Heart right ventricle (tissue), 16 donors: ENCODE measurements around the gene MICAL3. TPM values are rescaled to one million over a fixed set of nuclear protein-coding genes. Genes with fewer than 3 reads are reported as not detected.

Experiments used
- ATAC-seq, 8 donors: fragments of 200-7000 bp; cut with Tn5 transposase; one replicate each; pipeline ENCODE4 v1.9.1; 2020; ENCODE audit warnings: mild to moderate bottlenecking in 8 of 8, moderate library complexity in 8 of 8, moderate number of reproducible peaks in 1 of 8
- DNase-seq, 2 donors: peaks; one replicate each; pipeline ENCODE4 v3.0.0-alpha.2; 2020
- H3K27ac ChIP-seq, 10 donors: fragments of 200-600 bp; sonication (generic) in 2 of 10; one replicate each; pipeline versions ENCODE4 v1.5.0 to v1.8.0; 2020 to 2022; ENCODE audit warnings: mild to moderate bottlenecking in 3 of 10
- H3K27me3 ChIP-seq, 7 donors: fragments of 200-600 bp; one replicate each; pipeline ENCODE4 v1.8.0; 2021 to 2022; ENCODE audit warnings: mild to moderate bottlenecking in 2 of 7
- H3K36me3 ChIP-seq, 9 donors: fragments of 200-600 bp; sonication (generic) in 1 of 9; one replicate each; pipeline versions ENCODE4 v1.5.0 to v1.8.0; 2020 to 2022; ENCODE audit warnings: mild to moderate bottlenecking in 2 of 9
- H3K4me1 ChIP-seq, 9 donors: fragments of 200-600 bp; sonication (generic) in 1 of 9; one replicate each; pipeline versions ENCODE4 v1.5.0 to v1.8.0; 2020 to 2022; ENCODE audit warnings: mild to moderate bottlenecking in 4 of 9
- H3K4me3 ChIP-seq, 10 donors: fragments of 200-600 bp; sonication (generic) in 2 of 10; one replicate each; pipeline versions ENCODE4 v1.5.0 to v1.8.0; 2020 to 2022; ENCODE audit warnings: mild to moderate bottlenecking in 7 of 10, moderate library complexity in 2 of 10
- H3K9me3 ChIP-seq, 11 donors: fragments of 200-600 bp in 10 of 11; sonication (generic) in 2 of 11; one replicate each; pipeline versions ENCODE4 v1.5.0 to v1.8.0; 2013 to 2022; ENCODE audit warnings: mild to moderate bottlenecking in 2 of 11, control low read depth in 1 of 11, moderate library complexity in 1 of 11
- WGBS, 2 donors: extraction: QIAGEN DNeasy Blood & Tissue Kit; methylation state at CpG; one replicate each; pipeline ENCODE4 v1.1.7; 2013; ENCODE audit warnings: inconsistent platforms in 1 of 2; 5-methylcytosine and 5-hydroxymethylcytosine counted together
- intact Hi-C, 10 donors: fragments of 100-400 bp; cut with DNase I; formaldehyde crosslinking; loops; one replicate each; pipeline versions ENCODE4 v1.11.1 to v1.14.2; 2022
- polyA plus RNA-seq, 2 donors: library from polyadenylated mRNA; stranded (reverse); fragments of 200-250 nt; gene quantifications; one replicate each; pipeline ENCODE4 v1.2.3, GENCODE V29; 2013
- total RNA-seq, 10 donors: library from RNA; stranded (reverse); fragmentation: NEBNext Ultra II Directional in 3 of 10; extraction: Animal tissue kit (Norgen Biotek cat#: 25700) in 3 of 10; gene quantifications; one replicate each; pipeline versions ENCODE4 v1.2.1 to v1.2.4, GENCODE V29; 2021 to 2023
- TF ChIP-seq, protein P1 (sequence below), 9 donors: fragments of 200-600 bp; sonication (generic) in 2 of 9; IDR thresholded peaks; one replicate each; pipeline versions ENCODE4 v1.5.0 to v1.8.0; 2021 to 2022; ENCODE audit warnings: antibody characterized with exemption in 9 of 9, mild to moderate bottlenecking in 5 of 9, moderate library complexity in 1 of 9
- donor health status: Arrhythmogenic right ventricular cardiomyopathy.
- donor health status: ischemic (EF 13 %, LVEDD 7.1; RV severe dilation, severe dysfunction).
- donor health status: healthy with polysubstance abuse.
- donor health status: DM: no; HTN: yes; CAD: no.
- donor health status: DM: no; HTN: no; CAD: no.
- donor health status: ischemic (EF 25% LVEDD 6.9; RV normal size, moderate dysfunction).
- donor health status: ischemic (EF 25% LVEDD 5.7; RV mildly dilated, moderate dysfunction).
- donor health status: healthy.
- donor health status: DM: yes; HTN: yes; CAD: no.
- donor health status: Ischemic cardiomyopathy.
- donor health status: ischemic (EF 35%, LVEDD 5.7; RV mildly dilated, moderate dysfunction).
- donor health status: nonischemic (EF 11% LVEDD 7.7; RV severe dilation, severe dysfunction).
- donor health status: DM: yes; HTN: yes; CAD: no.
- donor health status: PGD.
- donor health status: ischemic (EF 29% LVEDD 5.4; RV normal size, mild dysfunction).
- donor health status: nonischemic (EF 23%, LVEDD 6.1; RV moderate dilation, normal function).

MICAL3 gene
- total and polyA plus RNA-seq, 12 donors, result 13.2 to 137 (median 109) TPM

DNA sequence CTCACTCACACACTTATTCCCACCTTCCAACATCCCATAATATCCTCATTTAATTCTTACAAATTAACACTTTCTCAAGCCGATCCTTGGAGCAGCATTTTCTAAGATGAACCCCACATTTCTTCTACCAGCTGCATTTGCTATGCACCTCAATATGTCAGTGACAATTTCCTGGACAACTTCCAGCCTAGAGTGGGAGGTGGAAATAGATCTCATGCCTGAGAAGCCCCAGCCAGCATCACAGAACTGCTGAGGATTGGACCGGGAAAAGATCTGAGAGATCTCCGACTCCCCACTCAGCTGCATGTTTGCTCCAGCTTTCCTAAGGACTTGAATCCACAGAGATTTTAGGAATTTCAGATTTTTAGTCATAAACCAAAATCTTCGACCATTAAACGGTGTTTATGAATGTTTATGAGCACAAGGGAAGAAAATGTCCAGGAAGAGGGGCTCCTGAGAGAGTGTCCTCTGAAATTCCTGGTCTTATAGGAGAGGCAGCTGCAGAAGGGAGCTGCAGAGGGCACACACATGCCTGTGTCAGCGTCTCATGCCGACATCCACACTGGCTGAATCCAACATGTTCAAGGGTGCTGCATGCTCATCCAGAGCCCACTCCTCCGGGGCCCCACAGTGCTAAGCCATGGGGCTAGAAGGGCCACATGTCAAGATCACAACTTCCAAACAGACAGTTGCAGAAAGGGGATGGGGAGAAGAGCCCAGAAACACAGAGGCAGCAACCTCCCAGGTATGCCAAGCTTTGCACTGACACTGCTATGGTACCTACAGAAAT lies 68.6 kb downstream of the MICAL3 start:
- WGBS, 2 donors, result 52 to 59% methylated on average over 8 of the region's 8 CpGs
- no peak overlapping the region for H3K4me3 ChIP-seq
- no peaks in the 10 kb centered on the region for H3K9me3 ChIP-seq
- H3K36me3 ChIP-seq, result no peaks in the 10 kb centered on the region
- no peak for ATAC-seq
- peaks cover 1 to 53% (median 31%) of the 10 kb centered on the region in 9 donors for H3K4me1 ChIP-seq
- no peaks in the 10 kb centered on the region for H3K27me3 ChIP-seq
- intact Hi-C loops, result no loop called here
- TF ChIP-seq, protein P1, sequence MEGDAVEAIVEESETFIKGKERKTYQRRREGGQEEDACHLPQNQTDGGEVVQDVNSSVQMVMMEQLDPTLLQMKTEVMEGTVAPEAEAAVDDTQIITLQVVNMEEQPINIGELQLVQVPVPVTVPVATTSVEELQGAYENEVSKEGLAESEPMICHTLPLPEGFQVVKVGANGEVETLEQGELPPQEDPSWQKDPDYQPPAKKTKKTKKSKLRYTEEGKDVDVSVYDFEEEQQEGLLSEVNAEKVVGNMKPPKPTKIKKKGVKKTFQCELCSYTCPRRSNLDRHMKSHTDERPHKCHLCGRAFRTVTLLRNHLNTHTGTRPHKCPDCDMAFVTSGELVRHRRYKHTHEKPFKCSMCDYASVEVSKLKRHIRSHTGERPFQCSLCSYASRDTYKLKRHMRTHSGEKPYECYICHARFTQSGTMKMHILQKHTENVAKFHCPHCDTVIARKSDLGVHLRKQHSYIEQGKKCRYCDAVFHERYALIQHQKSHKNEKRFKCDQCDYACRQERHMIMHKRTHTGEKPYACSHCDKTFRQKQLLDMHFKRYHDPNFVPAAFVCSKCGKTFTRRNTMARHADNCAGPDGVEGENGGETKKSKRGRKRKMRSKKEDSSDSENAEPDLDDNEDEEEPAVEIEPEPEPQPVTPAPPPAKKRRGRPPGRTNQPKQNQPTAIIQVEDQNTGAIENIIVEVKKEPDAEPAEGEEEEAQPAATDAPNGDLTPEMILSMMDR (IDR thresholded peaks at IDR 0.05), result no peak
- no peak for DNase-seq
- no peak overlapping the region for H3K27ac ChIP-seq

DNA sequence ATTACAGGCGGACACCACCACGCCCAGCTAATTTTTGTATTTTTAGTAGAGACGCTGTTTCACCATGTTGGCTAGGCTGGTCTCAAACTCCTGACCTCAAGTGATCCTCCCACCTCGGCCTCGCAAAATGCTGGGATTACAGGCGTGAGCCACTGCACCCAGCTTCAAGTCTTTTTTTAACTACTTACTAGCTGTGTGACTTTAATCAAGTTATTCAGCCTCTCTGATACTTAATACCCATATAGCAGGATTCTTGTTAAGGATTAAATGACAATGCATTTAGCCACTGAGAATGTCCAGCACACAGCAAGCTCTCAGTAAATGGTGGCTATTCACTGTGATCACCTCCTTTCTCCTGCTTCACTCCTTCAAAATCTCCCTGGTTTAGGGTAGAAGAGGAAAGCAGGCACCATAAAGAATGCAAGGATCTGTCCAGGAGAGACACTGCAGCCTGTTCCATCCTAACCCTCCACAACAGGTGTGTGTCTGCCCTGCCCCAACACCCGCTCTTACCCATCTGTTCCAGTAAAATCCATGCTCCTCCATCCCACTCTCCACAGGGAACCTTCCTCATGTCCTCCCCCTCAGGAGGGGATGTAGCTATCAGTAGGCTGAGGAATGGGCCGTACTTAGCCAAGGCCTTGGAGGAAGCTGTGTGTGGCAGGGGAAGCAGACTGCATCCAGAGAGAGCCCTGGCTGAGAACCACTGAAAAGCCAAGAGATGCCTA lies 69.3 kb downstream of the MICAL3 start:
- no peak for DNase-seq
- Histone ChIP-seq H3K27ac (no peak overlapping the region), H3K4me1 (peaks cover 4 to 54% (median 35%) of the 10 kb centered on the region in 9 donors), H3K9me3 (no peaks in the 10 kb centered on the region), H3K27me3 (no peaks in the 10 kb centered on the region), H3K4me3 (no peak overlapping the region), H3K36me3 (no peaks in the 10 kb centered on the region)
- intact Hi-C loops, result loop anchor here in 1 of 10 donors (5.0 kb wide), 1 partner anchor 43 kb away; no protein-coding TSS in a partner anchor
- TF ChIP-seq, protein P1 (IDR thresholded peaks at IDR 0.05), result no peak
- no peak for ATAC-seq
- WGBS, 2 donors, result 89% methylated on average over 8 of the region's 8 CpGs

DNA sequence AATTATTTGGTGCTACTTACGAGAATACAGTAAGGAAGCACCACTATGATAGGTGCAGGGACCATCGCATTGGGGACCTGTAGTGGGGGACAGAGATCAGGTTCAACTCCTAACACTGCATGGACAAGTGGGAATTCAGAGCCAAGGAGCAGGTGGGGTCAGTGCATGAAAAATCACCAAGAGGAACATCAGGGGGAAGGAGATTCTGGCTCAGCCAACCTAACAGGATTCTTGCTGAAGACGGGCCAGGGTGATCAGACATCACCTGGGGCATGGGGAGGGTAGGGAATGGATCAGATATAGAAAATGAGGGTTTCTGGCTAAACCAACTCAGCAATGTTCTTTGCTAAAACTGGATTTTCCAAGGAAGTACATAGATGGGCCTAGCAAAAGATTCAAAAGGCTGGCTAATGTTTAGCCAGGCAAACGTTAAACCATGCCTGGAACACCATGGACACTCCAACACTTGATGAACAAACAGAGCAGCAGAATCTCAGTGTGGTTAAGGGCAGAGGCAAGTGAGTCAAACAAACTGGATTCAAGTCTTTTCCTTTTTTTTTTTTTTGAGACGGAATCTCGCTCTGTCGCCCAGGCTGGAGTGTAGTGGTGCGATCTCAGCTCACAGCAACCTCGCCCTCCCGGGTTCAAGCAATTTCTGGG lies 70.0 kb downstream of the MICAL3 start:
- no peaks in the 10 kb centered on the region for H3K27me3 ChIP-seq
- H3K9me3 ChIP-seq, result no peaks in the 10 kb centered on the region
- WGBS, 2 donors, result 89 to 91% methylated on average over 10 of the region's 10 CpGs
- TF ChIP-seq, protein P1 (IDR thresholded peaks at IDR 0.05), result no peak
- no peak for DNase-seq
- no peak for ATAC-seq
- no peaks in the 10 kb centered on the region for H3K36me3 ChIP-seq
- H3K27ac ChIP-seq, result no peak overlapping the region
- intact Hi-C loops, result loop anchor here in 1 of 10 donors (5.0 kb wide), 1 partner anchor 42 kb away; no protein-coding TSS in a partner anchor
- H3K4me3 ChIP-seq, result no peak overlapping the region
- H3K4me1 ChIP-seq, result peaks cover 9 to 61% (median 42%) of the 10 kb centered on the region in 9 donors

DNA sequence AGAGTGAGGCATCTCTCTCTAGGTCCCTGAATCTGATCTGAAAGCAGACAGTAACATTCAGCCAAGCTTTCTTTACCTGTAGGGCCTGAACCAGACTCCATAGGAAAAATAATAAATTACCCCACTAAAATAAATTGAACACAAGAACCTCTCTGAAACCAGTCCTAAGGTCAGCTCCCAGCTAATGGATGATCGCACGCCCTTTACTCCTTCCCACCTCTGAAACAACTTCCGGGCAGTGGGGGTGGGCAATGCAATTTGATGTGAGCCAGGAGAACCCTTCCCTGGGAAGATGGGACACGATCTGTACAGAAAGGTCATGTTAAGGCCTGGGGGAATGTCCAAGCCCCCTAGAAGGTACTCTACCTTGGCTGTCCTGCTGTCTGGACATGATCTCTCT lies 71.2 kb downstream of the MICAL3 start:
- Histone ChIP-seq H3K27ac (peak overlapping the region in 3 of 10 donors; percentile 74 to 88 (median 84)), H3K4me1 (peaks cover 11 to 68% (median 46%) of the 10 kb centered on the region in 9 donors), H3K9me3 (no peaks in the 10 kb centered on the region), H3K27me3 (no peaks in the 10 kb centered on the region), H3K36me3 (no peaks in the 10 kb centered on the region), H3K4me3 (no peak overlapping the region)
- DNase-seq (no peak), ATAC-seq (no peak)
- TF ChIP-seq, protein P1 (IDR thresholded peaks at IDR 0.05), result no peak
- intact Hi-C loops, result loop anchor here in 1 of 10 donors (5.0 kb wide), 1 partner anchor 41 kb away; no protein-coding TSS in a partner anchor
- 93 to 94% methylated on average over 4 of the region's 4 CpGs for WGBS, 2 donors
